Keratinocyte (primary cell): ENCODE results near the gene ZNF451. TPM values are rescaled to one million over a fixed set of nuclear protein-coding genes. Genes with fewer than 3 reads are reported as not detected.

Experiments used
- DNase-seq: peaks from one replicate; pipeline ENCODE4 v3.0.0-alpha.2; 2011; ENCODE audit warnings: low read depth, missing footprints, low spot score
- FAIRE-seq: peaks from 2 replicates; lab custom pipeline; 2011; peaks lifted over from hg19 to GRCh38; lab: Jason Lieb, UNC
- H2AFZ ChIP-seq: 2 replicates; pipeline ENCODE4 v1.6.0; 2012; ENCODE audit warnings: low read length, control low read depth, inconsistent platforms; ENCODE audit not compliant: control insufficient read depth
- H3K27ac ChIP-seq: 2 replicates; pipeline ENCODE4 v1.5.1; 2011; ENCODE audit warnings: low read length; ENCODE audit not compliant: control insufficient read depth, insufficient read depth
- H3K27me3 ChIP-seq: 3 replicates; pipeline ENCODE4 v1.6.0; 2011; ENCODE audit warnings: low read length; ENCODE audit not compliant: control insufficient read depth, insufficient read depth; ENCODE audit errors: extremely low read depth
- H3K36me3 ChIP-seq, 2 experiments: 2 replicates in 1 of 2; 3 replicates in 1 of 2; pipeline ENCODE4 v1.5.1; 2011; ENCODE audit warnings: low read length in 2 of 2, mild to moderate bottlenecking in 1 of 2; ENCODE audit not compliant: control insufficient read depth in 2 of 2, insufficient read depth in 2 of 2; ENCODE audit errors: extremely low read depth in 1 of 2
- H3K4me1 ChIP-seq: 3 replicates; pipeline ENCODE4 v1.5.1; 2011; ENCODE audit warnings: low read length; ENCODE audit not compliant: control insufficient read depth, insufficient read depth; ENCODE audit errors: extremely low read depth
- H3K4me2 ChIP-seq: 3 replicates; pipeline ENCODE4 v1.6.0; 2011; ENCODE audit warnings: low read depth, low read length; ENCODE audit not compliant: control insufficient read depth, insufficient read depth; ENCODE audit errors: extremely low read depth
- H3K4me3 ChIP-seq, 3 experiments: fragments of 200-600 bp in 1 of 3; sonication (generic) in 1 of 3; 2 replicates in 2 of 3; 3 replicates in 1 of 3; pipeline ENCODE4 v1.5.1; 2011 to 2016; ENCODE audit warnings: low read length in 3 of 3, mild to moderate bottlenecking in 3 of 3, control low read depth in 2 of 3, inconsistent platforms in 1 of 3, low read depth in 1 of 3, mixed read lengths in 1 of 3, mixed run types in 1 of 3, moderate library complexity in 1 of 3; ENCODE audit not compliant: control insufficient read depth in 2 of 3, insufficient read depth in 2 of 3; ENCODE audit errors: extremely low read depth in 1 of 3
- H3K79me2 ChIP-seq: 2 replicates; pipeline ENCODE4 v1.6.0; 2012; ENCODE audit warnings: low read length; ENCODE audit not compliant: control insufficient read depth, insufficient read depth
- H3K9ac ChIP-seq: 3 replicates; pipeline ENCODE4 v1.6.0; 2011; ENCODE audit warnings: low read length; ENCODE audit not compliant: control insufficient read depth, insufficient read depth; ENCODE audit errors: extremely low read depth
- H3K9me1 ChIP-seq: 3 replicates; pipeline ENCODE4 v1.6.0; 2011; ENCODE audit warnings: low read length; ENCODE audit not compliant: control insufficient read depth, insufficient read depth; ENCODE audit errors: extremely low read depth
- H3K9me3 ChIP-seq: 2 replicates; pipeline ENCODE4 v1.5.1; 2012; ENCODE audit warnings: low read depth, low read length; ENCODE audit not compliant: control insufficient read depth
- H4K20me1 ChIP-seq: 3 replicates; pipeline ENCODE4 v1.6.0; 2011; ENCODE audit warnings: low read length; ENCODE audit not compliant: control insufficient read depth, insufficient read depth; ENCODE audit errors: extremely low read depth
- CTCF ChIP-seq, 3 experiments: IDR thresholded peaks in 1 of 3; conservative IDR thresholded peaks in 1 of 3; optimal IDR thresholded peaks in 1 of 3; 2 replicates in 2 of 3; 3 replicates in 1 of 3; pipeline versions ENCODE3 to v1.5.1; 2011; ENCODE audit warnings: low read length in 3 of 3, mild to moderate bottlenecking in 3 of 3, moderate library complexity in 2 of 3, control low read depth in 1 of 3, inconsistent platforms in 1 of 3; ENCODE audit not compliant: insufficient read depth in 2 of 3; ENCODE audit errors: extremely low read depth in 1 of 3
- EZH2 ChIP-seq: IDR thresholded peaks from one replicate; pipeline ENCODE4 v1.6.1; 2012; ENCODE audit warnings: inconsistent platforms, mild to moderate bottlenecking, low read length, moderate library complexity
- dilution Hi-C: fragments of 300-500 bp; cut with MboI; formaldehyde crosslinking; loops from one replicate; pipeline ENCODE4 v1.7.0; 2020; ENCODE audit warnings: low sequenced_read_pairs; ENCODE audit not compliant: extremely low pct_ligation_motif_present
- polyA plus RNA-seq, 5 experiments: library from polyadenylated mRNA; depleted of rRNA in 3 of 5; stranded (reverse) in 3 of 5; stranded (forward) in 1 of 5; unstranded in 1 of 5; fragments of >200 nt; gene quantifications; 1 replicate in 1 of 5; 2 replicates in 3 of 5; 3 replicates in 1 of 5; pipeline versions ENCODE4 v1.2.1 to v1.2.3, GENCODE V29; 2011 to 2012; ENCODE audit warnings: missing spikeins in 2 of 5, low read depth in 1 of 5, low replicate concordance in 1 of 5

The ZNF451 gene
- polyA plus RNA-seq, 1 donor (not counting 4 experiments of a cell fraction or from before 2014, with no cell fraction given): 32.1 TPM

GRCh38 chr6:57069228-57069627 lies 20.8 kb upstream of the ZNF451 start:
- DNase-seq (no peak), FAIRE-seq (no peak)
- dilution Hi-C loops: no loop called here
- Histone ChIP-seq H3K9me1 (no peaks in the 10 kb centered on the region), H3K9me3 (no peaks in the 10 kb centered on the region), H3K4me2 (no peak overlapping the region), H4K20me1 (no peaks in the 10 kb centered on the region), H3K4me1 (no peaks in the 10 kb centered on the region), H3K79me2 (no peaks in the 10 kb centered on the region), H3K9ac (no peak overlapping the region), H2AFZ (no peak overlapping the region), H3K36me3 (peaks cover 2 to 5% of the 10 kb centered on the region in 2 experiments), H3K27ac (no peak overlapping the region), H3K4me3 (no peak overlapping the region), H3K27me3 (no peaks in the 10 kb centered on the region)
- TF ChIP-seq CTCF (optimal IDR thresholded peaks at IDR 0.05 in 1 of 3, IDR thresholded peaks at IDR 0.05 in 1 of 3, conservative IDR thresholded peaks at IDR 0.05 in 1 of 3; ENCODE audit: extremely low read depth in 1 of 3, insufficient read depth in 2 of 3, low read length in 3 of 3): no peak
- no peak for TF ChIP-seq EZH2

GRCh38 chr6:57069920-57070331 lies 20.1 kb upstream of the ZNF451 start:
- TF ChIP-seq CTCF (optimal IDR thresholded peaks at IDR 0.05 in 1 of 3, IDR thresholded peaks at IDR 0.05 in 1 of 3, conservative IDR thresholded peaks at IDR 0.05 in 1 of 3; ENCODE audit: extremely low read depth in 1 of 3, insufficient read depth in 2 of 3, low read length in 3 of 3) (no peak), EZH2 (no peak)
- Histone ChIP-seq H3K79me2 (no peaks in the 10 kb centered on the region), H3K9me1 (no peaks in the 10 kb centered on the region), H4K20me1 (no peaks in the 10 kb centered on the region), H2AFZ (no peak overlapping the region), H3K4me2 (no peak overlapping the region), H3K36me3 (peaks cover 2 to 5% of the 10 kb centered on the region in 2 experiments), H3K4me1 (no peaks in the 10 kb centered on the region), H3K9me3 (no peaks in the 10 kb centered on the region), H3K9ac (no peak overlapping the region), H3K4me3 (no peak overlapping the region), H3K27me3 (no peaks in the 10 kb centered on the region), H3K27ac (no peak overlapping the region)
- DNase-seq (no peak), FAIRE-seq (no peak)
- dilution Hi-C loops: no loop called here
